GM12865 (cell line): Measurements from ENCODE around the gene CRY1.
"Not testable (repeated sequence)": the region's sequence is repeated elsewhere in the genome, so short reads cannot be mapped to it uniquely, and the experiment has no call there.

Experiments used
- DNase-seq: peaks from one replicate; pipeline ENCODE4 v3.0.0; 2010; ENCODE audit warnings: low read depth
- H3K4me3 ChIP-seq: 2 replicates; pipeline ENCODE4 v1.5.1; 2011; ENCODE audit warnings: mild to moderate bottlenecking, low read depth, low read length, control low read depth
- CTCF ChIP-seq: IDR thresholded peaks from 2 replicates; pipeline ENCODE4 v1.5.1; 2011; ENCODE audit warnings: low read length, control low read depth, low read depth, inconsistent platforms; ENCODE audit not compliant: insufficient read depth; ENCODE audit errors: missing control alignments

CRY1 gene

DNA sequence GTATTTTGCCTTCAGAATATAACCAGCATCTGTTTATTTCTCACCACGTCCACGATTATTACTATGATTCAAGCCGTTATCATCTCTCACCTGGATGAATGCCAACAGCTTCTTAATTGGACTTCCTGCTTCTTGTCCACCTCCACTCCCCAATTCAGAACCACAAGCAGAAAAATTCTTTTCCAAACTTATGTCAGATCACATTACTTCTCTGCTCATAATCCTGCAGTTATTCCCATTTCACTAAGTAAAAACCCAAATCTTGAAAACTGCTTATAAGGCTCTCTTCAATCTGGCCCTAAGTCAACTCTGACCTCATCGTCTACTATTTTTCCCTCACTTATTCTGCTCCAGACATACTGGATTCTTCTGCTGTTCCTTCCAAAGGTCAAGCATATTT is 2.0 kb downstream of the CRY1 start:
- no peak for TF ChIP-seq CTCF
- DNase-seq: no peak
- H3K4me3 ChIP-seq: no peak overlapping the region

- no peak for DNase-seq
- no peak for TF ChIP-seq CTCF
- H3K4me3 ChIP-seq: no peak overlapping the region
Observed at GRCh38 chr12:107090711-107091110, 2.6 kb downstream of the CRY1 start.

DNA sequence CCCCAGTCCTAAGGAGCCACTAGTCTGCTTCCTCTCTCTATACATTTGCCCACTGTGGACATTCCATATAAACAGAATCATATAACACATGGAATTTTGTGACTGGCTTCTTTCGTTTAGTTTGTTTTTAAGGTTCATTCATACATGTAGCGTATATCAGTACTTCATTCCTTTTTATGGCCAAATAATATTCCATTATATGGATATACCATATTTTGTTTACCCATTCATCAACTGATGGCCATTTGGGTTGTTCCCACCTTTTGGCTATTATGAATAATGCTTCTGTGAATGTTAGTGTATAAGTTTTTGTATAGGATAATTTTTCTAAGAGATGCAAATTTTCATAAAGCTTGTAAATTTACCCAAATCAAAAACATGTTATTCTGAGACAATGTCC is 4.4 kb downstream of the CRY1 start:
- no peak for TF ChIP-seq CTCF
- DNase-seq: no peak
- no peak overlapping the region for H3K4me3 ChIP-seq

DNA sequence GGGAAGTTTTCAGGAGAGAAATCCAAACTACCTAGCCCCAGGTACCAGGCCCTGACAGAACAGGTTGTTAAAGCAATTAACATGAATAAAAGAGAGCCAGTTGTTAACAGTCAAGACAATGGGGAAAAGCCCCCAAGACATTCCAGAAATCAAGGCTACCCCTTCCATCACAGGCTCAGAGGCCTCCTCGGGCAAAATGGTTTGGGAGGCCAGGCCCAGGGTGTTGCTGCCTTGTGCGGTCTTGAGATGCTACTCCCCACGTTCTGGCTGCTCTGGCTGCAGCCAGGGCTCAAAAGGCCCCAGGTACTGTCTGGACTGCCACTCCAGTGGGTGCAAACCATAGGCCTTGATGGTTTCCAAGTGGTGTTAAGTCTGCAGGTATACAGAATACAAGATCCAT is 7.0 kb downstream of the CRY1 start:
- H3K4me3 ChIP-seq: no peak overlapping the region
- no peak for TF ChIP-seq CTCF
- no peak for DNase-seq

GRCh38 chr12:107081778-107082177 is 11.6 kb downstream of the CRY1 start:
- no peak overlapping the region for H3K4me3 ChIP-seq
- no peak for TF ChIP-seq CTCF
- DNase-seq: no peak

DNA sequence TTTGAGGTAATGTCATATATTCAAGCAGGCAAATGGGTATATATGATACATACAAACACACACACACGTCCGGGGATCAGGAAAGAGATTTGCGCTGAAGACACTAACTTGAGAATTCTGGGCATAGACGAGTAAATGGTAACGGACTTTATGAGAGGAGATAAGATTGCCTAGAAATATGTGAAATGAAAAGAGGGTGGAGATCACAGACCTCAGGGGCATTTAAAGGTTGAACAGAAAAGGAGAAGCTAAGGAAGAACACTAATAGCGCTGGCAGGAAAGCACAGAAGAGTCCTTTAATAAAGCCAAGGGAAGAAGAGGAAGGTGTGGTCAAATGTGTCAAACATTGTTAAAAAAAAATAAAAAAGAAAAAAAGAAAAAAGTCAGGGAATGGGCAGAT is 13.1 kb downstream of the CRY1 start:
- DNase-seq: no peak
- H3K4me3 ChIP-seq: no peak overlapping the region
- no peak for TF ChIP-seq CTCF

DNA sequence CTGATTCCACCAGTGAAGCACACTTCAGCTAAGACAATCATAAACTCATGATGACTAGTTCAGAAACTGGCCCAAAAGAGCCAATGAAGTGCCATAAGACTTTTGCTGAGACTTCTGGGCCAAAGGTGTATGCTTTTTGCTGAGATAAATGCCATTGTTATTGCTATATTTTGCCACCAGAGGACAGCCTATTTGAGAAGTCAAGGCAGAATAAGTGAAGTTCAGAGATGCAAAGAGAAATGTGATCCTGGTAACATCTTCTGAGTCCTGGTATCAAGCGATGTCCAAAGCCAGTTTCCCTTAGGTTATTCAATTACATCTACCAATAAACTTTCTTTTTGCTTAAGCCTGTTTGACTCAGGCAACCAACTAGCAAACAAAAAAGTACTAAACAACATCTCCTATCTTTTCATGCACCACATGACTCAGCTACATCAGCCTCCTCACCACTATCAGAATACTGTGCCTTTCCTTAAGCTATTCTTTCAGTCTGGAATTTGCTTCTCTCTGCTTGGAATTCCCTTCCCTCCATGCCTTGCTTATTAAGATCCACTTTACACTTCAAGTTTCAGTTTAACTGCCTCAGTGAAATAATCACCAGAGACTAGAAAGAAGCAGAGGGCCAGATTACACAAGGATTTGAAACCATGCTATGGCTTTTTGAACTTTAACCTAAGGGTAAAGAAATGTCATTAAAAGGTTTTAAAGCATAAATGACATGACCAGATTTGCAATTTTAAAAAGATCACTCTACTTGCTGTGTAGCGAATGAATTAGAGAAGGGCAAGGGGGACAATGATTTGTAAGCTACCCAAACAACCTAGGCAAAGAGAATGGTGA is 14.0 kb downstream of the CRY1 start:
- no peak overlapping the region for H3K4me3 ChIP-seq
- peak; percentile 52 for TF ChIP-seq CTCF
- DNase-seq: peak; percentile 37

DNA sequence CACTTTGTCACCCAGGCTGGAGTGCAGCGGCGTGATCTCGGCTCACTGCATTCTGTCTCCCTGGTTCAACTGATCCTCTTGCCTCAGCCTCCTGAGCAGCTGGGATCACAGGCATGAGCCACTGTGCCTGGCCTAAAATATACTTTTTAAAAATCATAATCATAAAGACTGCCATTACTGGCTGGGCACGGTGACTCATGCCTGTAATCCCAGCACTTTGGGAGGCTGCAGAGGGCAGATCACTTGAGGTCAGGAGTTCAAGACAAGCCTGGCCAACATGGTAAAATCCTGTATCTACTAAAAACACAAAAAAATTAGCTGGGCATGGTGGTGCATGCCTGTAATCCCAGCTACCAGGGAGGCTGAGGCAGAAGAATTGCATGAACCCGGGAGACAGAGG is 20.1 kb downstream of the CRY1 start:
- DNase-seq, H3K4me3 ChIP-seq: not testable (repeated sequence)
